GM12875 (cell line): ENCODE measurements around the gene CLUH.

Source experiments
- H3K4me3 ChIP-seq: one replicate; pipeline ENCODE4 v1.5.1; 2011; ENCODE audit warnings: low read depth, low read length, control low read depth
- CTCF ChIP-seq: IDR thresholded peaks from 2 replicates; pipeline ENCODE4 v1.5.1; 2011; ENCODE audit warnings: low read depth, mild to moderate bottlenecking, control low read depth, inconsistent platforms, low read length, moderate library complexity, borderline replicate concordance; ENCODE audit not compliant: insufficient read depth

The CLUH gene

GRCh38 chr17:2710071-2710802 lies 1.3 kb downstream of the CLUH start:
- no peak for TF ChIP-seq CTCF
- peak overlapping the region; percentile 72 for H3K4me3 ChIP-seq

DNA sequence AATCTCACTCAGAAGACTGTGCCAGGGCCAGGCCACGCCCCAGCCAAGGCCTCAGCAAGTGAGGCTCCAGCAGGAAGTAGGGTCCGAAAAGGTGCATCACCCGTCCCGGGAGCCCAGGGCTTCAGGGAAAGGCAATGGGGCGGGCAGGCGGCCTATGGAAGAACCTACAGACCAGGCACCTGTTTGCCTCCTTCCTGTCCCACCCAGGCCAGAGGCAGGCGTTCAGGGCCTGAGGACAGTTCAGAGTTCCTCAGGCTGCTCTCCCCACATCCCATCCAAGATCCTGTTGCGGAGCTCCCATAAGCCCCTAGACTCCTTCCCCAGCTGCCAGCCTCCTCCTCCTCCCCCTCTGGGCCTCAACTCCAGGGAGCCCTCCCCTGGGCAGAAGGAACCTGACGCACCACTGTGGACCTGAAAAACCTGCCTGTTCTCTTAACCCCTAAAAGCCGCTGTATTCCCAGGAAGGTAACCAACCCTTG lies 2.3 kb downstream of the CLUH start:
- peak overlapping the region; percentile 43 for H3K4me3 ChIP-seq
- no peak for TF ChIP-seq CTCF

DNA sequence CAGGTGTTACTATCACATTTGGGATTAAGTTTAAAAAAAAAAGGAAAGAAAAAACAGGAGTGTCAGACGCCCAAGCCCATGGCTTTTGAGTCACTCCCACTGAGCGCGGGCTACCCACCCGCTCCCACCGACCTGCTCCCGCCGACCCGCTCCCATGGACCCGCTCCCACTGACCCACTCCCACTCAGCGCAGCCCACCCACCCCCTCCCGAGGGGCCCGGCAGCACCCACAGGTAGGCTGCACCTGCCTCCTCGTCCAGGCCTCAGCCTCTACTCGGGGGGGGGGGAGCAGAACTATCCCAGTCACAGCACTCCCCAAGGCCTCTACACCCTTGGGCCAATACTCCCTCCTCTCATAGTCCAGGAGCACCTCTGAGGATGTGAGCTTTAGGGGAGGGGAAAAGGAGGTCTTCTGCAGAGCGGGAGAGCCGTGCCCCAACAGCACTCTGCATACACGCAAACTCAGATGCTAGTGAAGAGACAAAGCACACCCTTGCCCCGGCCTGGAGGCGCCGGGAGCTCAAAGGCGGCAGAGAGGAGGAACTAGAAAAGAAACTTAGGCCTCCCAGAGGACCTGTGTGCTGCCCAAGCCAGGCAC lies 2.9 kb downstream of the CLUH start:
- TF ChIP-seq CTCF = no peak
- H3K4me3 ChIP-seq = peak overlapping the region; percentile 43

- TF ChIP-seq CTCF = peak; percentile 56
- H3K4me3 ChIP-seq = no peak overlapping the region
These were observed 3.6 kb downstream of the CLUH start for GRCh38 chr17:2707721-2708584.

- no peak for TF ChIP-seq CTCF
- no peak overlapping the region for H3K4me3 ChIP-seq
These were observed 4.6 kb downstream of the CLUH start for GRCh38 chr17:2706911-2707510.

- no peak for TF ChIP-seq CTCF
- H3K4me3 ChIP-seq = no peak overlapping the region
These were observed 5.4 kb downstream of the CLUH start for GRCh38 chr17:2705888-2706795.
